Activated CD4-positive, alpha-beta T cell treated with anti-CD3 and anti-CD28 coated beads for 4 hours (primary cell): ENCODE data around the gene BACE2.
"Not testable (repeated sequence)": the region's sequence is repeated elsewhere in the genome, so short reads cannot be mapped to it uniquely, and the experiment has no call there.

Experiments
- DNase-seq, 2 donors: peaks; one replicate each; pipeline ENCODE4 v3.0.0-alpha.2; 2020

BACE2 gene

DNA sequence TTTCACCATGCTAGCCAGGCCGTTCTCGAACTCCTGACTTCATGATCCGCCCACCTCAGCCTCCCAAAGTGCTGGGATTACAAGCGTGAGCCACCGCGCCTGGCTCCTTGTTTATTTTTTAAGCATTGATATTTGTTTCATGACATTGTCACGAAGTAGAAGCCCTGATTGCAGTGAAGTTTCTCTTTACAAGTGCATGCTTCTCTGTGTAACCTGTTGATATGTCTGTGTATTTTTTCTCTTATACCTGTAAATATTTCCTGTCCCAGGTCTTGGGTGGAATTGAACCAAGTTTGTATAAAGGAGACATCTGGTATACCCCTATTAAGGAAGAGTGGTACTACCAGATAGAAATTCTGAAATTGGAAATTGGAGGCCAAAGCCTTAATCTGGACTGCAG lies 75.1 kb downstream of the BACE2 start:
- DNase-seq, result no peak

GRCh38 chr21:41244266-41244880 lies 76.4 kb downstream of the BACE2 start:
- DNase-seq, result not testable (repeated sequence)

DNA sequence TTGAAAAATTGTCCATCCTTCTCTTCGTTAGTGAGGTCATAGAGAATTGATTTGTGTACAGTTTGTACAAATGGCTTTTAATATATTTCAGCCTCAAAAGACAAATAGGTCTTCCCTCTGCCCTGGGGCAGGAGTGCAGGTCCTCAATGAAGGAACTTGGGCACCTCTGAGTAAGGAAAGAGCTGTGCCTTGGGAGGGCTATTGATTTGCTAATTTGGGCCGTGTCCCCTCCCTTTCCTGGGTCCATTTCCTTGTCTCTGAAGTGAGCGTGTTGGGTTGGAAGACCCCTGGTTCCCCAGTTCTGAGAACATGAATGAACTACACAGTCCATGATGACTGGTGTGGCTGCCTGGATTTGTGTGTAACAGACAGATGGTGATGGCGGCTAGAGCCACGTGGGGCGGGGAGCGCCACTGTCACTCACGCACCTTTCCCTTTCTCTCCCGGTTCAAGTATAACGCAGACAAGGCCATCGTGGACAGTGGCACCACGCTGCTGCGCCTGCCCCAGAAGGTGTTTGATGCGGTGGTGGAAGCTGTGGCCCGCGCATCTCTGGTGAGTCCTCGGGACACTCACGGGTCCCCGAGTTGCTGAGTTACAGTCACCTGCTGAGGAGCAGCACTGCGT lies 77.7 kb downstream of the BACE2 start:
- DNase-seq, result no peak

DNA sequence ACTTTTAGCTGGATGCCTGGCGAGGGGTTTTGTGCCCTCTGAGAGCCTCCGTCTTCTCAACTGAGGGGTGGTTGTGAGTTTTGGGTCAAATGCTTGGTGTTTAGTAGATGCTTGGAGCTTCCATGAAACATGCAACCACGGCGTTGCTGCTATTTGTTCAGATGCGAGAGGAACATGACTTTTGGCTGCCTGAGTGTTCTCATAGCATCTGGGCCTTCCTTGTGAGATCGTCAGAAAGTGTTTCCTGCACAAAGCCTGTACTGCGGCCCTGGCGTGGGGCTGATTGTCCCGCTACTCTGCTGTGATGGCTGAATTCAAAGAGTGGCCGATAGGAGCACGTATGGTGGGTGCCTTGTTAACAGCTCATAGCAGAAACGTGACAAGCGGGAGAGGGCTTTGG lies 78.8 kb downstream of the BACE2 start:
- DNase-seq, result no peak

GRCh38 chr21:41247561-41248545 lies 79.9 kb downstream of the BACE2 start:
- DNase-seq, result no peak

- DNase-seq, result no peak
These were observed 81.5 kb downstream of the BACE2 start for GRCh38 chr21:41249476-41249875.

- no peak for DNase-seq
These were observed 82.6 kb downstream of the BACE2 start for GRCh38 chr21:41250519-41250918.

- no peak for DNase-seq
These were observed 84.1 kb downstream of the BACE2 start for GRCh38 chr21:41251961-41252642.

GRCh38 chr21:41254090-41254700 lies 86.2 kb downstream of the BACE2 start:
- no peak for DNase-seq

GRCh38 chr21:41255190-41255589 lies 87.2 kb downstream of the BACE2 start:
- DNase-seq, result no peak

DNA sequence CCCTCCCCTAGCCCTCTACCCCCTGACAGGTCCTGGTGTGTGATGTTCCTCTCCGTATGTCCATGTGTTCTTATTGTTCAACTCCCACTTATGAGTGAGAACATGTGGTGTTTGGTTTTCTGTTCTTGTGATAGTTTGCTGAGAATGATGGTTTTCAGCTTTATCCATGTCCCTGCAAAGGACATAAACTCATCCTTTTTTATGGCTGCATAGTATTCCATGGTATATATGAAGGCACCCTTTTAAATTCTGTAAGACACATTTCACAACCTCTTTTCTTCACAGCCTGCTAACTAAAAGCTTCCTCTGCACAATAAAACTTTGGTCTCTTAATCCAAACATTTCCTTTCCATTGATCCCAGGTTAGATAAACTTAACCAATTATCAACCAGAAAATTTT lies 88.3 kb downstream of the BACE2 start:
- not testable (repeated sequence) for DNase-seq

DNA sequence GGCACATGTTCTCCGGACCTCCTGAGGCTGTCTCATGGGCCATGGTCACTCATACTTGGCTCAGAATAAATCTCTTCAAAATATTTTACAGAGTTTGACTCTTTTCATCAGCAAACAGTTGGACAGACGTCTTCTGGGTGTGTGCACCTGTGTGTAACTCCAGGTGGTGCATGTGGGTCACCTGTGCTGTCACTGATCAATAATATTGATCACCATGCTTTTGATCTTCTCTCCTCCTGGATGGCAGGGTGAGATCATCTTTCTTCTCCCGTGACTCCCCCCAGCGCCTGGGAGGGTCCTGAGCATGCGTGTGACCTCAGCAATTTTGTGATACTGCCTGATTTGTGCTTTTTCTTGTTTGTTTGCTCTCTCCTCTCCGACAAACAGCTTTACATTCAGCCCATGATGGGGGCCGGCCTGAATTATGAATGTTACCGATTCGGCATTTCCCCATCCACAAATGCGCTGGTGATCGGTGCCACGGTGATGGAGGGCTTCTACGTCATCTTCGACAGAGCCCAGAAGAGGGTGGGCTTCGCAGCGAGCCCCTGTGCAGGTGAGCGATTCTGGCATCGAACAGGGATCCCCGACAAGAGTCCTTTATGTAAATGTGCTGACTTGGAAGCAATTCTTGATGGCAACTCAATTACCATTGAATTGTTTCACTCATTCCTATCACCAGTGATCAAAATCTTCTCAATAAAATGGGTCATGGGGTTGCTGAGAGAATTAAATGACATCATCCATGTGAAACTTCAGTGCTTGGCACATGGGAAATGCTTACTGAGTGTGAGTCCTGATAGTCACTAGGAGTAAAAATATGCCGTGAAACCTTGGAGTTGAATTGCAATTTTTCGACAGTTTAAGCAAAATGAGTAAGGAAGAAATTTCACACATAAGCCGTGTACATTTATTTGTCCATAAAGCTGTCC lies 89.1 kb downstream of the BACE2 start:
- no peak for DNase-seq

- DNase-seq, result no peak
These were observed 90.7 kb downstream of the BACE2 start for GRCh38 chr21:41258617-41259016.

- no peak for DNase-seq
These were observed 92.5 kb downstream of the BACE2 start for GRCh38 chr21:41260428-41260827.

DNA sequence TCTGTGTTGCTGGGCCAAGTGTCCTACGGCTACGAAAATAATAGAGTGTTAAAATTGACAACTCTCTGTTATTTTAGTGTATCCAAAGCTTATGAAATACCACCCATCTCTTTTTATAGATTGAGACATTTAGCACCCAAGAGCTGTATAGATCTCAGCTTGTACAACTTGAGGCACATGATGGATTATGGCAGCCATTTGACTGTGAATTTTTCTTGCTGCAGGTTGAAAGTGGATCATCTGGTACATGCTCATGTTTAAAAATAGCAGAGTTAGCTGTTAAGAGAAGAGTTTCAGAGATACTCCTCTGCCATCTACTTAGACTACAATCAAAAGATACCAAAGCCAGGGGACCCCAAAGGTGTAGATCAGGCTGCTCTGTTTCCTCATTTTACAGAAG lies 99.4 kb downstream of the BACE2 start:
- no peak for DNase-seq

GRCh38 chr21:41269535-41269934 lies 101.6 kb downstream of the BACE2 start:
- DNase-seq, result no peak

DNA sequence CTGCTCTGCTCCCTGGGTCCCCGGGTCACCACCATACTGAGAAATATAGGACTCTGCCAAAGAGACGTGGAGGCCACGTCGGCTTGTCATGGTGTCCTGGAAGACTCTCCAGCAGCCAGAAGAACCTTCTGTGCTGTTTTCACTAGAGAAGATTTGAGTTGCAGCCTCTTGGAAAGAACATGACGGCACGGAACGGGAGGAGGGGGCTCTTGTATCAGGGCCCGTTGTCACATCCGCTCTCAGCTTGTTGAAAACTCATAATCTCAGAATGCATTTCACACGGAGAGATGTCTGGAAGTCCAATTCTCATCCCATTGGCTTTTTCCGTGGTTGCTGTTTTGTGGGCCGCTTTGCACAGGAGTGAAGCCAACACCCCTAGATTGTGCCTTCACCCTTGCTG lies 109.2 kb downstream of the BACE2 start:
- DNase-seq, result no peak

- DNase-seq, result no peak
These were observed 109.9 kb downstream of the BACE2 start for GRCh38 chr21:41277846-41278245.

DNA sequence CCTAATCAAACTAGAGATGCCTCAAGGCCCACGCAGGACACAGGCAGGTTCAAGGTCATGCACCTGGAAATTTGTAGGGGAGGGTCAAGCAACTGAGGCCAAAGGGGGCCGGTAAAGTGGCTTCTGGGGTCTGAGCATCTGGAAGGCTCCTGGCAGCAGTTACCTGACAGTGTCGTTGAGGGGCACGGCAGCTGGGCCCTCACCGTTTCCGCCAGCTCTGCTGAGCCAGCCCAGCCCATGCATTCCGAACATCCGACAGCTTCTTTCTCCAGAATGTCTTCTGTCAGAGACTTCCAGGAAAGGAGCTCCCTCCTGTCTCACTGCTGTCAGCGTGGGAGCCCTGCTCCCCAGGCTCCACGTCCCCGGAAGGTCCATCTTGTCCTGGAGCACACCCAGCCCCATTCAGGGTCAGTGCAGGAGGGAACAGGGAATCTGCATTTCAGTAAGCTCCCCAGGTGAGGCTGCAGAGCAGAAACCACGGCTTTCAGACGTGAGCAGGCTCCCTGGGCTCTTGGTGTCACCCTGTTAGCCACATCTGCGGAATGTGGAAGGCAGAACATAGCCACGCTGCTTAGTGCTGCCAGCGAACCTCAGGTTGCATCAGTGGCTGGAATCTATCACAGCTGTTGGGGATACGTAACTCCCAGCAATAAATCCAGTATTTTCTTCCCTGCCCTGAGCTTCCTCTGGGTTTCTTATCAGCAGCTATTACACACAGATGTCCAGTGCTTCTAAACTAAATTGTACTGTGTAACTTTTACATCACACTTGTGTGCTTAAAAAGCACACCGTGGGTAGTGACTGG lies 112.4 kb downstream of the BACE2 start:
- DNase-seq, result no peak

DNA sequence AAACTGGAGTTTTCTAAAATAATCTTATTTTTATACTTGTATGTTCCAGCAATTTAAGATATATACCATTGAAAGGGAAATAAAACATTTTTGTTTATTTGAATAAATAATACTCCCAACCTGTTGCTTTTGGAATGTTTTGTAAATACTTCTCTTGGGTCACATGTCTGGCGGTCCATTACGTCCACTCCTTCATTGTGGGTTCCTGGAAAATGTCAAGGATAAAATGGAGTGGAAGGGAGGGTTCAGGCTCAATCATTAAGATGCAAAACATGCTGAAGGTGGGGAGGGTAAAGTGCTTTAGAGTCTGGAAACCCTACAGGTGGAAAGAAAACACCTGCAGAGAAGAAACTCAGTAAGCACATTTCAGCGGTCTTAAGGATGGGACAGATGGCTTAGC lies 114.5 kb downstream of the BACE2 start:
- no peak for DNase-seq
